ENCODE data around the gene NAGPA.

Gene NAGPA

GRCh38 chr16:5011637-5012036 is 22.1 kb downstream of the NAGPA start:
- Histone ChIP-seq H3K36me3 (ENCODE audit: control insufficient read depth, insufficient read depth, low read length) (no peaks in the 10 kb centered on the region), H3K27ac (ENCODE audit: low read depth, low read length) (no peak overlapping the region), H3K9ac (ENCODE audit: low read length) (no peak overlapping the region), H3K4me1 (ENCODE audit: control insufficient read depth, insufficient read depth, low read length) (no peaks in the 10 kb centered on the region), H3K4me3 (ENCODE audit: low read depth, low read length) (no peak overlapping the region), H3K27me3 (ENCODE audit: control insufficient read depth, insufficient read depth, low read length) (no peaks in the 10 kb centered on the region; the same call in 1 of the 2 replicates), H3K9me3 (ENCODE audit: control insufficient read depth, insufficient read depth, low read depth, low read length) (no peaks in the 10 kb centered on the region)

- Histone ChIP-seq H3K9ac (ENCODE audit: low read length) (no peak overlapping the region), H3K27ac (ENCODE audit: low read depth, low read length) (no peak overlapping the region), H3K4me1 (ENCODE audit: control insufficient read depth, insufficient read depth, low read length) (no peaks in the 10 kb centered on the region), H3K27me3 (ENCODE audit: control insufficient read depth, insufficient read depth, low read length) (no peaks in the 10 kb centered on the region; the same call in 1 of the 2 replicates), H3K36me3 (ENCODE audit: control insufficient read depth, insufficient read depth, low read length) (no peaks in the 10 kb centered on the region), H3K4me3 (ENCODE audit: low read depth, low read length) (no peak overlapping the region), H3K9me3 (ENCODE audit: control insufficient read depth, insufficient read depth, low read depth, low read length) (no peaks in the 10 kb centered on the region)
Measured at GRCh38 chr16:5010576-5011329, 23.0 kb downstream of the NAGPA start.

GRCh38 chr16:5008311-5008731 is 25.4 kb downstream of the NAGPA start:
- Histone ChIP-seq H3K4me1 (ENCODE audit: control insufficient read depth, insufficient read depth, low read length) (no peaks in the 10 kb centered on the region), H3K27me3 (ENCODE audit: control insufficient read depth, insufficient read depth, low read length) (no peaks in the 10 kb centered on the region; the same call in 1 of the 2 replicates), H3K9ac (ENCODE audit: low read length) (no peak overlapping the region), H3K36me3 (ENCODE audit: control insufficient read depth, insufficient read depth, low read length) (no peaks in the 10 kb centered on the region), H3K9me3 (ENCODE audit: control insufficient read depth, insufficient read depth, low read depth, low read length) (no peaks in the 10 kb centered on the region), H3K4me3 (ENCODE audit: low read depth, low read length) (no peak overlapping the region), H3K27ac (ENCODE audit: low read depth, low read length) (no peak overlapping the region)

DNA sequence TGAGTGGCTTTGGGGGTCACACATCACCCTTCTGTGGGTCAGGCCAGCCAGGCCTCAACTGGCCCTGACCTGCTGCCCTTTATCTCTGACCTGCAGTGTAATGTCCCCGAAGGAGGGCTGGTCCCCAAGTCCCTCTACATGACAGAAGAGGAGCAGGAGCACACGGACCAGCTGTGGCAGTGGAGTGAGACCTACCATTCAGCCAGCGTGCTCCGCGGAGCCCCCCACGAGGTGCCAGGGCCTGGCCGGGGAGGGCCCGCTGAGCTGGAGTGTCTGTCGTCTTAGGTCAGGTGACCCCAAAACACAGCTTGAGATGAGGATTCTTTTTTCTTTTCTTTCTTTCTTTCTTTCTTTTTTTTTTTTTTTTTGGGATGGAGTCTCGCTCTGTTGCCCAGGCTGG is 26.5 kb downstream of the NAGPA start:
- Histone ChIP-seq H3K36me3 (ENCODE audit: control insufficient read depth, insufficient read depth, low read length) (no peaks in the 10 kb centered on the region), H3K27me3 (ENCODE audit: control insufficient read depth, insufficient read depth, low read length) (no peaks in the 10 kb centered on the region; the same call in 1 of the 2 replicates), H3K9me3 (ENCODE audit: control insufficient read depth, insufficient read depth, low read depth, low read length) (no peaks in the 10 kb centered on the region), H3K9ac (ENCODE audit: low read length) (no peak overlapping the region), H3K27ac (ENCODE audit: low read depth, low read length) (no peak overlapping the region), H3K4me3 (ENCODE audit: low read depth, low read length) (no peak overlapping the region), H3K4me1 (ENCODE audit: control insufficient read depth, insufficient read depth, low read length) (no peaks in the 10 kb centered on the region)

DNA sequence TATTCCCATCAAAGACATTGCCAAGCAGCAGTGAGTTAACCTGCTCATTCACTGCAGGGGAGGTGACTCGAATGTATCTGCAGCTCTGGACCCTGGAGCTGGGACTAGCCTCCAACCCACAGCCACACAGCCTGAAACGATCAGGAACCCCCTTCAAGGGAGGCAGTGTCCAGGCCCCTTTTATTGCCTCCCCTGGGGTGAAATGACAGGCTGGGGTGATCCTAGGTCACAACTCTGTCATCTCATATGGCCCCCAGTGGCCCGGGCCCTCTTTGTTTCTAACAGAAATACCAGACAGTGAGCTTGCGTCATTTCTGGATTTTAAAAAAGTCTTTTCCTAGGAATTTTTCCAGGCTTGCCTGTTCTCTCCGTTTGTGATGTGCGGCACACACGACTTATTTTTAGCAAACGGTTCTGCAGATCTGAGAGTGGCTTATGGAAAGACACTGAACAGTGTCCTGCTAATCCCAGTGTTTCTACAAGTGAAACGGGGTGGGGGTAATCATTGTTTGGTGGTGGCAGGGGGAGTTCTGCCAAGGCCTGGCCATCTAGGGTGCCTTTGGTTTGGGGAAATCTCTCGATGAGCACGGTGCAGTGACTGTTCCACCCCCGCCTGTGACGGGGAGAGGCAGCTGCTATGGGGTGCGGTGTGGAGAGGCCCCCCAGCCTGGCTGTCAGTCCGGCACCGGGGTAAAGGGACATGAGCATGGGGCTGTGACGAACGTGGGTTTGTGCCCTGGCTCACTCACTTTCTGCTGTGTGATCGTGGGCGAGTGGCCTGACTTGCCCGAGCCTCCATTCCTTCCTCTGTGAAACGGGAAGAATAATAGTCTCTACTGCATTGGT is 27.2 kb downstream of the NAGPA start:
- no peak overlapping the region for H3K9ac ChIP-seq (ENCODE audit: low read length)
- H3K4me1 ChIP-seq (ENCODE audit: control insufficient read depth, insufficient read depth, low read length), result no peaks in the 10 kb centered on the region
- no peak overlapping the region for H3K27ac ChIP-seq (ENCODE audit: low read depth, low read length)
- H3K4me3 ChIP-seq (ENCODE audit: low read depth, low read length), result no peak overlapping the region
- no peaks in the 10 kb centered on the region for H3K36me3 ChIP-seq (ENCODE audit: control insufficient read depth, insufficient read depth, low read length)
- no peaks in the 10 kb centered on the region for H3K9me3 ChIP-seq (ENCODE audit: control insufficient read depth, insufficient read depth, low read depth, low read length)
- H3K27me3 ChIP-seq (ENCODE audit: control insufficient read depth, insufficient read depth, low read length), result no peaks in the 10 kb centered on the region

DNA sequence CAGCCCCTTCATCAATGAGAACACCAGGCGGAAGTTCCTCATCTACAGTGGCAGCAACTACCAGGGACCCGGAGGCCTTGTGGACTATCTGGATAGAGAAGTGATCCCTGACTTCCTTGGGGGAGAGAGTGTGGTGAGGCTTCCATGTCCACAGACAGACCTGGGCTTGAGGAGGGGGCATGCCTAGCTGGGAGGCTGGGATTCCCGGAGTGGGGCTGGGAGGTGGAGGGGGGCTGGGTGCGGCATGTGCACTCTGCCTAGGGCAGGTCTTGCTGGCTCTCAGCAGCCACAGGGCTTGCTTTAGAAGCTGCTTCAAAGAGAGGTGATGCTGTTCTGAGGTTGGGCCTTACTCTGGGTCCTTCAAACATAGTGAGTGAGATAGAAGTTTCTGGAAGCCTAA is 27.8 kb downstream of the NAGPA start:
- no peak overlapping the region for H3K9ac ChIP-seq (ENCODE audit: low read length)
- H3K27me3 ChIP-seq (ENCODE audit: control insufficient read depth, insufficient read depth, low read length), result no peaks in the 10 kb centered on the region
- H3K36me3 ChIP-seq (ENCODE audit: control insufficient read depth, insufficient read depth, low read length), result no peaks in the 10 kb centered on the region
- H3K27ac ChIP-seq (ENCODE audit: low read depth, low read length), result no peak overlapping the region
- no peaks in the 10 kb centered on the region for H3K4me1 ChIP-seq (ENCODE audit: control insufficient read depth, insufficient read depth, low read length)
- no peaks in the 10 kb centered on the region for H3K9me3 ChIP-seq (ENCODE audit: control insufficient read depth, insufficient read depth, low read depth, low read length)
- no peak overlapping the region for H3K4me3 ChIP-seq (ENCODE audit: low read depth, low read length)

- H3K4me3 ChIP-seq (ENCODE audit: low read depth, low read length), result no peak overlapping the region
- H3K27ac ChIP-seq (ENCODE audit: low read depth, low read length), result no peak overlapping the region
- H3K9me3 ChIP-seq (ENCODE audit: control insufficient read depth, insufficient read depth, low read depth, low read length), result no peaks in the 10 kb centered on the region
- H3K27me3 ChIP-seq (ENCODE audit: control insufficient read depth, insufficient read depth, low read length), result no peaks in the 10 kb centered on the region
- no peak overlapping the region for H3K9ac ChIP-seq (ENCODE audit: low read length)
- no peaks in the 10 kb centered on the region for H3K4me1 ChIP-seq (ENCODE audit: control insufficient read depth, insufficient read depth, low read length)
- no peaks in the 10 kb centered on the region for H3K36me3 ChIP-seq (ENCODE audit: control insufficient read depth, insufficient read depth, low read length)
Measured at GRCh38 chr16:5004311-5004710, 29.4 kb downstream of the NAGPA start.

DNA sequence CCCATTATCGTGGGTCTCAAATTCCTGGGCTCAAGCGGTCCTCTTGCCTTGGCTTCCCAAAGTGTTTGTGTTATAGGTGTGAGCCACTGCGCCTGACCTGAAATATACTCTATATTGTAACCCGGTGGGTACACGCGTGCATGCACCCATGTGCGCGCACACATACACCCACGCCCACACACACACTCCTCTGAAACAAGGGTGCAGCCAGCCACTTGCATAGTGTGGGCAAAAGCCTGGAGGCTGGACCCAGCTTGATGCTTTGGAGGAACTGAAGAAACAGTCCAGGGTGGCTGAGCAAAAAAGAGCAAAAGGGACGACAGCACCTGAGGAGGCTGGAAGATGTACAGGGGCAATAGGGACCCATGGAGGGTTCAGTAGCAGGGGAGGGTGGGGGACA is 29.9 kb downstream of the NAGPA start:
- Histone ChIP-seq H3K9me3 (ENCODE audit: control insufficient read depth, insufficient read depth, low read depth, low read length) (no peaks in the 10 kb centered on the region), H3K9ac (ENCODE audit: low read length) (no peak overlapping the region), H3K4me3 (ENCODE audit: low read depth, low read length) (no peak overlapping the region), H3K4me1 (ENCODE audit: control insufficient read depth, insufficient read depth, low read length) (no peaks in the 10 kb centered on the region), H3K36me3 (ENCODE audit: control insufficient read depth, insufficient read depth, low read length) (no peaks in the 10 kb centered on the region), H3K27me3 (ENCODE audit: control insufficient read depth, insufficient read depth, low read length) (no peaks in the 10 kb centered on the region), H3K27ac (ENCODE audit: low read depth, low read length) (no peak overlapping the region)

GRCh38 chr16:5003211-5003610 is 30.5 kb downstream of the NAGPA start:
- Histone ChIP-seq H3K36me3 (ENCODE audit: control insufficient read depth, insufficient read depth, low read length) (no peaks in the 10 kb centered on the region), H3K4me1 (ENCODE audit: control insufficient read depth, insufficient read depth, low read length) (no peaks in the 10 kb centered on the region), H3K4me3 (ENCODE audit: low read depth, low read length) (no peak overlapping the region), H3K27me3 (ENCODE audit: control insufficient read depth, insufficient read depth, low read length) (no peaks in the 10 kb centered on the region), H3K9ac (ENCODE audit: low read length) (no peak overlapping the region), H3K27ac (ENCODE audit: low read depth, low read length) (no peak overlapping the region), H3K9me3 (ENCODE audit: control insufficient read depth, insufficient read depth, low read depth, low read length) (no peaks in the 10 kb centered on the region)

- Histone ChIP-seq H3K36me3 (ENCODE audit: control insufficient read depth, insufficient read depth, low read length) (no peaks in the 10 kb centered on the region), H3K27ac (ENCODE audit: low read depth, low read length) (no peak overlapping the region), H3K9ac (ENCODE audit: low read length) (no peak overlapping the region), H3K9me3 (ENCODE audit: control insufficient read depth, insufficient read depth, low read depth, low read length) (no peaks in the 10 kb centered on the region), H3K4me1 (ENCODE audit: control insufficient read depth, insufficient read depth, low read length) (no peaks in the 10 kb centered on the region), H3K27me3 (ENCODE audit: control insufficient read depth, insufficient read depth, low read length) (no peaks in the 10 kb centered on the region), H3K4me3 (ENCODE audit: low read depth, low read length) (no peak overlapping the region)
Measured at GRCh38 chr16:5002699-5003143, 31.0 kb downstream of the NAGPA start.

DNA sequence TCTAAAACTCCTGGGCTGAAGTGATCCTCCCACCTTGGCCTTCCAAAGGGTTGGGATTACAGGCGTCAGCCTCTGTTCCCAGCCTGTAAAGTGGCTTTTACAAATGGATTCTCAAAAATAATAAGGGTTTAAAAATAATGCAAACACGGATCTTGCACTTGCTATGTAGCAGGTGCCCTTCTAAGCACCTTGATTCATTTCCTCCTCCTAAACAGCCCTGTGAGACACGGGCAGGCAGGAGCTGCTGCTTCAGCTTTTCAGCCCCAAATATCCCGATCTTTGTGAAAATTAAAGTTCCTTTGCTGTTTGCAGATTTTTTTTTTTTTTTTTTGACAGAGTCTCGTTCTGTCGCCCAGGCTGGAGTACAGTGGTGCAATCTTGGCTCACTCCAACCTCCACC is 31.7 kb downstream of the NAGPA start:
- Histone ChIP-seq H3K9me3 (ENCODE audit: control insufficient read depth, insufficient read depth, low read depth, low read length) (no peaks in the 10 kb centered on the region), H3K27me3 (ENCODE audit: control insufficient read depth, insufficient read depth, low read length) (no peaks in the 10 kb centered on the region), H3K4me3 (ENCODE audit: low read depth, low read length) (no peak overlapping the region), H3K4me1 (ENCODE audit: control insufficient read depth, insufficient read depth, low read length) (no peaks in the 10 kb centered on the region), H3K27ac (ENCODE audit: low read depth, low read length) (no peak overlapping the region), H3K9ac (ENCODE audit: low read length) (no peak overlapping the region), H3K36me3 (ENCODE audit: control insufficient read depth, insufficient read depth, low read length) (no peaks in the 10 kb centered on the region)

Measured in HUES6 (cell line).